K562 (cell line): ENCODE results near the gene GEMIN4. TPM values are rescaled to one million over a fixed set of nuclear protein-coding genes. Genes with fewer than 3 reads are reported as not detected.
A peak's percentile ranks its signal among the peaks of the same experiment; 100 is the strongest.

Source experiments
- ATF4 ChIP-seq: fragments of 450-650 bp; formaldehyde crosslinking; IDR thresholded peaks from 2 replicates; pipeline ENCODE4 v1.4.0; 2022; ENCODE audit warnings: mild to moderate bottlenecking, moderate library complexity
- CBX5 ChIP-seq: IDR thresholded peaks from 2 replicates; pipeline ENCODE4 v1.6.1; 2014; ENCODE audit warnings: low read depth, borderline replicate concordance
- DMBX1 ChIP-seq: fragments of 250-450 bp; sonication (Bioruptor Pico); IDR thresholded peaks from 2 replicates; pipeline ENCODE4 v1.8.0; 2022; ENCODE audit warnings: inconsistent platforms, mild to moderate bottlenecking, moderate library complexity, borderline replicate concordance
- ETS1 ChIP-seq: conservative IDR thresholded peaks from 2 replicates; pipeline ENCODE4 v1.6.1; 2011; ENCODE audit warnings: low read depth, mild to moderate bottlenecking, low read length; ENCODE audit not compliant: control insufficient read depth
- FOXO4 ChIP-seq: fragments of 450-650 bp; formaldehyde crosslinking; IDR thresholded peaks from 2 replicates; pipeline ENCODE4 v1.4.0; 2020; ENCODE audit warnings: mild to moderate bottlenecking, moderate library complexity
- GABPB2 ChIP-seq: fragments of 250-450 bp; sonication (Bioruptor Pico); conservative IDR thresholded peaks from 2 replicates; pipeline ENCODE4 v1.5.1; 2021; ENCODE audit warnings: mild to moderate bottlenecking
- HINFP ChIP-seq: fragments of 450-650 bp; conservative IDR thresholded peaks from 2 replicates; pipeline ENCODE4 v1.6.1; 2016; ENCODE audit warnings: missing genetic modification characterization, low read depth, mild to moderate bottlenecking, control low read depth, missing compliant biosample characterization
- HOMEZ ChIP-seq: fragments of 250-450 bp; sonication (Bioruptor Pico); IDR thresholded peaks from 2 replicates; pipeline ENCODE4 v1.4.0; 2020; ENCODE audit warnings: mild to moderate bottlenecking, moderate library complexity
- LCOR ChIP-seq: sonication (generic); formaldehyde crosslinking; IDR thresholded peaks from 2 replicates; pipeline ENCODE4 v1.8.0; 2022; ENCODE audit warnings: mild to moderate bottlenecking, missing genetic modification reagents
- NFATC3 ChIP-seq: fragments of 450-650 bp; IDR thresholded peaks from 2 replicates; pipeline ENCODE4 v1.6.1; 2017; ENCODE audit warnings: mild to moderate bottlenecking
- PHTF2 ChIP-seq: fragments of 250-450 bp; sonication (Bioruptor Pico); IDR thresholded peaks from 2 replicates; pipeline ENCODE4 v1.5.0; 2021; ENCODE audit warnings: mild to moderate bottlenecking
- TAL1 ChIP-seq: fragments of 450-650 bp; IDR thresholded peaks from 2 replicates; pipeline ENCODE4 v1.6.1; 2016; ENCODE audit warnings: mild to moderate bottlenecking
- TRIM24 ChIP-seq, 2 experiments: fragments of 450-650 bp; IDR thresholded peaks; 2 replicates each; pipeline ENCODE4 v1.6.1; 2016
- U2AF2 ChIP-seq: fragments of 200-400 bp; formaldehyde crosslinking; optimal IDR thresholded peaks from 2 replicates; pipeline ENCODE3; 2017; ENCODE audit warnings: low read depth, mild to moderate bottlenecking, low read length
- XRCC3 ChIP-seq: fragments of 450-650 bp; IDR thresholded peaks from 2 replicates; pipeline ENCODE4 v1.6.1; 2017; ENCODE audit warnings: mild to moderate bottlenecking, moderate library complexity
- XRCC4 ChIP-seq: IDR thresholded peaks from one replicate; pipeline ENCODE4 v1.6.1; 2011; ENCODE audit not compliant: insufficient read depth, insufficient read length; ENCODE audit errors: extremely low read depth
- ZBED1 ChIP-seq: IDR thresholded peaks from 2 replicates; pipeline ENCODE4 v1.6.1; 2014
- ZBTB34 ChIP-seq: fragments of 250-450 bp; sonication (Bioruptor Pico); IDR thresholded peaks from 2 replicates; pipeline ENCODE4 v1.8.0; 2021; ENCODE audit warnings: mild to moderate bottlenecking, moderate library complexity
- ZC3H11A ChIP-seq: IDR thresholded peaks from 2 replicates; pipeline ENCODE4 v1.6.1; 2012; ENCODE audit warnings: low read depth, low read length, improper control_type of control experiment
- ZFP36 ChIP-seq: fragments of 150-350 bp; IDR thresholded peaks from 2 replicates; pipeline ENCODE4 v1.6.1; 2018; ENCODE audit warnings: low read length, low read depth; ENCODE audit not compliant: partially characterized antibody
- ZNF57 ChIP-seq: fragments of 450-650 bp; formaldehyde crosslinking; IDR thresholded peaks from 2 replicates; pipeline ENCODE4 v1.4.0; 2020; ENCODE audit warnings: mild to moderate bottlenecking, moderate library complexity
- polyA plus RNA-seq, 8 experiments: library from polyadenylated mRNA; depleted of rRNA in 4 of 8; stranded (reverse) in 5 of 8; unstranded in 3 of 8; fragments of >200 nt; fragmentation: Nextera tagmentation in 2 of 8; fragmentation: Illumina TruSeq in 1 of 8; extraction: Ambion mirVana in 2 of 8; extraction: Trizol in 1 of 8; gene quantifications; 2 replicates each; pipeline versions ENCODE4 v1.2.1 to v1.2.3, GENCODE V29; 2011 to 2014; ENCODE audit warnings: inconsistent platforms in 1 of 8, missing spikeins in 1 of 8
- total RNA-seq, 7 experiments: library from RNA; depleted of rRNA in 6 of 7; stranded (reverse); fragments of >200 nt in 6 of 7; fragmentation: Illumina TruSeq in 2 of 7; extraction: Trizol in 2 of 7; gene quantifications; 2 replicates each; pipeline versions ENCODE4 v1.2.1 to v1.2.3, GENCODE V29; 2011 to 2021; ENCODE audit warnings: low replicate concordance in 1 of 7

The GEMIN4 gene
- total and polyA plus RNA-seq, 9 of the 15 experiments (the other 6 are each of a cell fraction or from before 2014, with no cell fraction given): 1.8 to 42.5 (median 10.8) TPM

GRCh38 chr17:781805-782731 lies 30.0 kb upstream of the GEMIN4 start, which contains the start of the genes GLOD4 and MRM3 (continued):
- no peak for TF ChIP-seq HINFP (tag)
- no peak for TF ChIP-seq ETS1
- no peak; the same call in 1 of the 2 replicates for TF ChIP-seq ZBED1
- no peak for TF ChIP-seq ZBTB34
- TF ChIP-seq PHTF2 (CRISPR knock-in tag): no peak
- TF ChIP-seq XRCC4: no peak
- TF ChIP-seq DMBX1 (CRISPR knock-in tag): no peak
- TF ChIP-seq CBX5: no peak
- peak; percentile 35; the same call in 1 of the 2 replicates for TF ChIP-seq LCOR (CRISPR knock-in tag)
- TF ChIP-seq ZFP36: no peak
- no peak for TF ChIP-seq ATF4 (CRISPR knock-in tag)
- TF ChIP-seq HOMEZ (CRISPR knock-in tag): no peak
- no peak for TF ChIP-seq TAL1
- no peak for TF ChIP-seq ZNF57 (CRISPR knock-in tag)
- no peak for TF ChIP-seq FOXO4 (CRISPR knock-in tag)
- TF ChIP-seq ZC3H11A: no peak
- TF ChIP-seq U2AF2: no peak
- no peak for TF ChIP-seq XRCC3
- TF ChIP-seq TRIM24 (IDR thresholded peaks at IDR 0.05): no peak
- TF ChIP-seq GABPB2: no peak
- TF ChIP-seq NFATC3: no peak
